T-helper 2 cell (primary cell): Measurements from ENCODE around the gene ABCC11.
"Not testable (repeated sequence)": the region's sequence is repeated elsewhere in the genome, so short reads cannot be mapped to it uniquely, and the experiment has no call there.

Experiments used
- DNase-seq, 5 experiments: peaks; one replicate each; pipeline versions ENCODE4 v3.0.0 to v3.0.0-alpha.2; 2012 to 2022

The ABCC11 gene

DNA sequence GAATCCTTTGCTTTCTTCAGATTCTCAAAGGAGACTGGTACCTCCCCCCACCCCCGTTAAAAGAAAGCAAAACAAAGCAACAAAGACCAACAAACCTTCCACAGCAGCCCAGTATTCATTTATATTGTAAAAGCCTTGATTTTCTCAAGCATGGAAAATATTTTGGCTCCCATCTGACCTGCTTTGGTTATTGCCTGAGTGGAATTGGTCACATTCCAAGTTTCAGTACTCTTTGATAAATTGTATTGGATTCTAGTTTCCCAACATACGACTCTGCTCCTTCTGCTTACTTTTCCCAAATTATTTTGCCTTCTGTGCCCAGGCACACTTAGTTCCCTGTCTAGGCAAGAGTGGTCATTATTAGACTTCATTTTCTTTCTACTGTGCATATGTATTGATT is 1.3 kb downstream of the ABCC11 start:
- DNase-seq, result no peak

GRCh38 chr16:48244863-48245195 is 2.5 kb downstream of the ABCC11 start:
- DNase-seq, result no peak

DNA sequence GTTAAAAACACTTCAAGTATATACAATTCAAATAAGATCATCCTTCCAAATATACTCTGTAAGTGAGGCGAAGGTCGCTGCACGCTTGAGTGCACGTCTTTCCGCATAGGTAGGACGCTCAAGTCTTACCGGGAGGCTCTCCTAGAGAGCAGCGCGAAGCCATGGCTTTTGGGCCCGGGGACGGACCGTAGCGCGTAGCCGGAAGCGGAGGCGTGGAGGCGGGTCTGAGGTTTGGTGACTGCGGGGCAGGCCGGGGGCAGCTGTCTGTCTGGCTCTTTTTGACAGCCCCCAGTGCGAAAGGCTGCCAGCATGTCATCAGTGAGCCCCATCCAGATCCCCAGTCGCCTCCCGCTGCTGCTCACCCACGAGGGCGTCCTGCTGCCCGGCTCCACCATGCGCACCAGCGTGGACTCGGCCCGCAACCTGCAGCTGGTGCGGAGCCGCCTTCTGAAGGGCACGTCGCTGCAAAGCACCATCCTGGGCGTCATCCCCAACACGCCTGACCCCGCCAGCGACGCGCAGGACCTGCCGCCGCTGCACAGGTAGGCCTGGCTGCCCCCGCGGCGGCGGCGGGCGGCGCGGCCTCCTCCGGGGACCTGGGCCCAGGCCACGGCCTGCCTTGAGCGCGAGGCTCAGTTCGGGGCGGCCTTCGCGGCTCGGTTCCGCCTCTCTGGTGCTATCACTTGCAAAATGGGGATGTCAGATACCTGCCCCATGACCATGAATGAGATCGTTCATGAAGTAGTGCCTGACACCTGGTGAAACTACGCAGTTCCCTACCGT is 3.1 kb downstream of the ABCC11 start, which contains the start of gene LONP2:
Gene LONP2, plus strand, starts transcription at position 221 of the 783 bp plus-strand sequence. Its CDS starts 89 bp downstream, at position 310.
- DNase-seq, result peak; percentile 74 to 95 (median 90)

GRCh38 chr16:48240147-48240546 is 7.2 kb downstream of the ABCC11 start:
- DNase-seq, result not testable (repeated sequence)

DNA sequence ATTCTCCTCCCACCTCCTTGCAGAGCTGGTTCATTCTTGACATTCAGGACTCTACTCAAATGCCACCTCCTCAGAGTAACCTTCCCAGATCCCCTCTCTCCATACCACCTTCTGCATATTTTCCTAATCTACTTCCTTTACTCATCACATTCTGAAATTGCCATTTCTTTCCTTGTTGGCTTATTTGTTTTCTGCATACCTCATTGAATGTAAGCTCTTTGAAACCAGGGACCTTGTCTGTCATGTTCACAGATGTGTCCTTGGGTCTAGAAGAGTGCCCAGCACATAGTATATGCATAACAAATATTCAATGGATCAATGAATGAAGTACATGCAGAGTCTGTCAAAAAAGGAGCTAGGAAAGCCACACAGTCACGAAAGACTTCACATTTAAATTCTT is 11.1 kb downstream of the ABCC11 start:
- DNase-seq, result no peak

GRCh38 chr16:48235556-48236136 is 11.7 kb downstream of the ABCC11 start:
- DNase-seq, result no peak

GRCh38 chr16:48235058-48235555 is 12.2 kb downstream of the ABCC11 start:
- DNase-seq, result no peak

DNA sequence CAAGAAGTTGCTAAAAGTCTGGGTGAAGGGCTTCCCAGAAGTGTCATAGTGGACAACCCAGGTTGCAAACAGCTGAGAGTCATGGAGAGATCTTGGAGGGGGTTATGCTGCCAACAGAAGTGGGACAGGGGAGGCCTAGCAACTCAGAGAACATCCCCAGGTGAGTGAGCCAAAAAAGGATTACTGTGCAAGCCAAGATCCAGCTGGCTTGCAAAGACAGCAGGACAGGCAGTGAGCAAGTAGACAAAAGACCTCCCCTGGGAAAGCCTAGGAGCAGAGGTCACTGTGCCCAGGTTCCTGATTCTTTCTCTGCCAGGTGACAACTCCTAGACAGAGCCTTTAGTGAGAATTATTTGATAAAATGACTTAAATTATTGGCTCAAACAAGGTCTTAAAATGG is 12.7 kb downstream of the ABCC11 start:
- DNase-seq, result no peak

- peak in 1 of 5 experiments; percentile 22 for DNase-seq
These were observed 14.8 kb downstream of the ABCC11 start for GRCh38 chr16:48232493-48233040.

DNA sequence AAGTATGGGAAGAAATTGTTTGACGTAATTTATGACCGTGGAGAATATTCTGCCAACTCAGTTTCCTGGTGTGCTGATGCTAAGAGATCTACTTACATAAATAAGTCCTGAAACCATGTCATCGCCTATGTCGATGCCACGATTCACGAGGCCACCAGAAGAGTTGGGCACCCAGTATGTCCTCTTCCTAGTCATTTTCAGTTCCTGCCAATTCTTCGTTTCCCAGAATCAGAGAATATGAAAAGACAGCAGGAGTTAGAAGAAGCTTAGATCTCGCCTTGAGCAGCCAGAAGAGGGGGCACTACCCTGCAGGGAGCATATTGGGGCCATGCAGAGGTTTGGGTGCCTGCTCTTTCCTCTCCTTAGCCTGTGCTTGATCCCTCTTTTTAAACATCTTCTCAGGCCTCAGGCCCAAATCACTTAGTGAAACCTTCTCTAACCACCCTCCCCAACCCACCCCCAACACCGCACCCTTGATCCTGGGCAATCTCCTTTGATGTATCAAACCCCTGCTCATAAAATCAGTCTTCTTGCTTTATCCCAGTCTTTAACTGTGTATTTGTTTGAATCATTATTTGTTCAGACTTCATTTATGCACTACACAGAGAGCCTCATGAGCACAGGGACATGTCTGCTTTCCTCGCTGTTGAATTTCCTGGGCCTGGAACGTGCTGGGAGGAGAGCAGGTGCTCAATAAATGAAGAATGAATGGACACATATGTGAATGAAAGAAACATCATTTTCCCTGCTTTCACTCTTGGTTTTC is 15.4 kb downstream of the ABCC11 start:
- DNase-seq, result peak in 1 of 5 experiments; percentile 69

DNA sequence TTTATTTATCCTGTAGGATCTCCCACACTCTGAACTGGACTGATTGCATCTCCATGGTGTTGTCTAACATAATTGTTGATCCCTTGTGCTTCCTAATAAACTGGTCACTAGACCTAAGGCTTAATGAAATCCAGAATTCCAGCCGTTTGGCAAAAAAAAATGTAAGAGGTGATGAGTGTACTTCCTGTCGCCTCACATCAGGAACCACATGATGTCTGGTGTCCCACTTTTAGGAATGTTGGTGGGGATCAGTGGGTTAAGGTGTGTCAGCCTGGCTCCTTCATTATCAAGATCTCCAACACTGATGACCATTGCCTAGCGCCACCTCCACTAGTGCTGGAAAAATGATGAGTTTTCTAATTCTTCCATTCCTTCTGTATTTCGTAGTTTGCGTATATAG is 21.9 kb downstream of the ABCC11 start:
- no peak for DNase-seq

- DNase-seq, result no peak
These were observed 23.8 kb downstream of the ABCC11 start for GRCh38 chr16:48223490-48223889.

GRCh38 chr16:48220891-48221290 is 26.4 kb downstream of the ABCC11 start:
- no peak for DNase-seq

GRCh38 chr16:48218473-48218872 is 28.9 kb downstream of the ABCC11 start:
- DNase-seq, result no peak

DNA sequence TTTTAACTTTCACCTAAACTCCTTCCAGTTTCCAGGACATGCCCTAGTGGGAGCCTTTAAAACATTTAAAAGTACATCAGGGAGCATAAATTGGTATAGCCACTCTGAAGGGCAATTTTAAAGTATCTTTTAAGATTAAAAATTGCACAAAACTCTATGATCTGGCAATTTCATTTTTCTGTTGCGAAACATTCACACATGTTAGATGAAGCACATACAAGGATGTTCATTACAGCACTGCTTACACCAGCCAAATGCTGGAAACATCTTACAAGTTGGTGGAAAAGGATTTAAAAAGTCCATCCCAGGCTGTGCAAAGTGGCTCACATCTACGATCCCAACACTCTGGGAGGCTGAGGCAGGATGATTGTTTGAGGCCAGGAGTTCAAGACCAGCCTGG is 29.6 kb downstream of the ABCC11 start:
- DNase-seq, result no peak

DNA sequence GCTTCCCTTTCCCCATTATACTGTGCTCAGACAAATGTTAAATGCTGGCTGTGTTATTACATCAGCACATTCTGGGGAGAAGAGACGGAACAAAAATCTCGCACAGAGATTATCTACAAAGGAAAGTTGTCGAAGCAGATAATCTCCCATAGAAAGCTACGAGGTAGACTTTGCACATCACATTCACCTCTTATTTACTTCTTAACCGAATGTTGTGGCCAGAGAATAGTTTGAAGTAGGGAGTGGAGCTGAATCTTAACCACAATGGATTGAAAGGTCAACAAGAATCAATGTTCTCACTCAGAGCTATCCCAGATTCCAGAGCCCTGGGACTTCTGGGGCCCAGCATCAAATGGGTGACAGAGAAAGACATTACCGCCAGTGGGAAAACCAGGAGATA is 31.6 kb downstream of the ABCC11 start:
- no peak for DNase-seq

GRCh38 chr16:48212033-48212432 is 35.3 kb downstream of the ABCC11 start:
- no peak for DNase-seq

DNA sequence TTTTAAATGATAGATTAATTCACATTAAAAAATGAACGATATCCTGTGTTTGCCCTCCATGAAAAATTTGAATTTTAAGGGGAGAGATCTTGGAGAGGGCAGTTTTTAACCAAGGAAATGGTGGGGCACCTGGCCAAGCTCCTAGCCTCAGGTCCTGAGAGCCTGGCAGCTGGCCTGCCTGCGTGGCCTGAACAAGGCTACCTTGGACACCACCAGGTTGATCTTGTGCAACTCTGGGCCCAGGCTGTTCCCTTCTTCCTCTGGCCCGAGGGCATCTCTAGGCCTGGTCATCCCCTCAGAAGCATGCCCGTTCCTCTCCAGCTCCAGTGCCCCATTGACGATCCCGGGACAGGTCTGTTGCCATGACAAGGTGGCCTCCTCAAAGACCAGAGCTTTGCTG is 36.6 kb downstream of the ABCC11 start:
- no peak for DNase-seq

GRCh38 chr16:48206594-48207242 is 40.6 kb downstream of the ABCC11 start:
- no peak for DNase-seq

GRCh38 chr16:48204825-48205151 is 42.6 kb downstream of the ABCC11 start:
- no peak for DNase-seq

- no peak for DNase-seq
These were observed 43.1 kb downstream of the ABCC11 start for GRCh38 chr16:48203974-48204824.
